ENCODE data around the gene AHDC1.

AHDC1 gene

GRCh38 chr1:27515626-27516025, 88.3 kb downstream of the AHDC1 start:
- H3K27ac ChIP-seq: no peak overlapping the region
- TF ChIP-seq CTCF (conservative IDR thresholded peaks at IDR 0.05): no peak

- no peak for TF ChIP-seq CTCF (conservative IDR thresholded peaks at IDR 0.05)
- no peak overlapping the region for H3K27ac ChIP-seq
These were observed 90.0 kb downstream of the AHDC1 start for GRCh38 chr1:27513958-27514357.

- TF ChIP-seq CTCF (conservative IDR thresholded peaks at IDR 0.05): no peak
- no peak overlapping the region for H3K27ac ChIP-seq
These were observed 90.4 kb downstream of the AHDC1 start for GRCh38 chr1:27513528-27513927.

GRCh38 chr1:27509127-27510080, 94.5 kb downstream of the AHDC1 start:
- no peak for TF ChIP-seq CTCF (conservative IDR thresholded peaks at IDR 0.05)
- no peak overlapping the region for H3K27ac ChIP-seq

GRCh38 chr1:27507960-27508665, 95.8 kb downstream of the AHDC1 start:
- TF ChIP-seq CTCF (conservative IDR thresholded peaks at IDR 0.05): 0 out of 2 replicates have a peak, but pooled peaks have one; percentile 5
- H3K27ac ChIP-seq: no peak overlapping the region

- no peak overlapping the region for H3K27ac ChIP-seq
- no peak for TF ChIP-seq CTCF (conservative IDR thresholded peaks at IDR 0.05)
These were observed 97.2 kb downstream of the AHDC1 start for GRCh38 chr1:27506703-27507102.

- no peak overlapping the region for H3K27ac ChIP-seq
- no peak for TF ChIP-seq CTCF (conservative IDR thresholded peaks at IDR 0.05)
These were observed 98.6 kb downstream of the AHDC1 start for GRCh38 chr1:27505420-27505680.
